Heart left ventricle (tissue), 16 donors: Measurements from ENCODE around the gene KCND3. TPM values are rescaled to one million over a fixed set of nuclear protein-coding genes. Genes with fewer than 3 reads are reported as not detected.

Source experiments
- ATAC-seq, 4 donors: fragments of 200-7000 bp; cut with Tn5 transposase; one replicate each; pipeline ENCODE4 v1.9.1; 2020 to 2022; ENCODE audit warnings: moderate library complexity in 4 of 4, mild to moderate bottlenecking in 3 of 4, moderate number of reproducible peaks in 1 of 4
- DNase-seq, 5 donors: peaks; one replicate each; pipeline ENCODE4 v3.0.0-alpha.2; 2020
- H3K27ac ChIP-seq, 12 donors: fragments of 200-600 bp; sonication (generic) in 4 of 12; one replicate each; pipeline versions ENCODE4 v1.5.0 to v1.8.0; 2016 to 2022; ENCODE audit warnings: mild to moderate bottlenecking in 2 of 12
- H3K27me3 ChIP-seq, 9 donors: fragments of 200-600 bp; sonication (generic) in 2 of 9; one replicate each; pipeline versions ENCODE4 v1.5.1 to v1.8.0; 2016 to 2022; ENCODE audit warnings: mild to moderate bottlenecking in 3 of 9
- H3K36me3 ChIP-seq, 9 donors: fragments of 200-600 bp; sonication (generic) in 2 of 9; one replicate each; pipeline versions ENCODE4 v1.5.0 to v1.8.0; 2018 to 2022; ENCODE audit warnings: mild to moderate bottlenecking in 2 of 9
- H3K4me1 ChIP-seq, 12 donors: fragments of 200-600 bp; sonication (generic) in 4 of 12; one replicate each; pipeline versions ENCODE4 v1.5.0 to v1.8.0; 2016 to 2022; ENCODE audit warnings: mild to moderate bottlenecking in 3 of 12
- H3K4me3 ChIP-seq, 12 donors: fragments of 200-600 bp; sonication (generic) in 4 of 12; one replicate each; pipeline versions ENCODE4 v1.5.0 to v1.8.0; 2017 to 2022; ENCODE audit warnings: mild to moderate bottlenecking in 9 of 12, moderate library complexity in 4 of 12
- H3K9me3 ChIP-seq, 12 donors: fragments of 200-600 bp; sonication (generic) in 4 of 12; one replicate each; pipeline versions ENCODE4 v1.5.0 to v1.8.0; 2016 to 2022; ENCODE audit warnings: mild to moderate bottlenecking in 1 of 12
- CTCF ChIP-seq, 12 donors: fragments of 200-600 bp; sonication (generic) in 4 of 12; IDR thresholded peaks; one replicate each; pipeline versions ENCODE4 v1.5.0 to v1.8.0; 2018 to 2022; ENCODE audit warnings: antibody characterized with exemption in 12 of 12, mild to moderate bottlenecking in 5 of 12
- POLR2A ChIP-seq, 2 donors: fragments of 450-650 bp; IDR thresholded peaks; one replicate each; pipeline ENCODE4 v1.6.1; 2017; ENCODE audit warnings: antibody characterized with exemption in 2 of 2, mild to moderate bottlenecking in 2 of 2, moderate library complexity in 2 of 2
- WGBS, 4 donors: extraction: QIAGEN DNeasy Blood & Tissue Kit in 2 of 4; methylation state at CpG; one replicate each; pipeline versions ENCODE4 v1.1.5 to v1.1.7; 2013 to 2018; 5-methylcytosine and 5-hydroxymethylcytosine counted together
- intact Hi-C, 10 donors: fragments of 100-400 bp; cut with DNase I; formaldehyde crosslinking; loops; one replicate each; pipeline versions ENCODE4 v1.11.1 to v1.14.2; 2022
- polyA plus RNA-seq, 2 donors: library from polyadenylated mRNA; stranded (reverse); fragments of 200-250 nt; gene quantifications; one replicate each; pipeline ENCODE4 v1.2.3, GENCODE V29; 2013
- total RNA-seq, 9 donors: library from RNA; depleted of rRNA in 2 of 9; stranded (reverse); fragments of >200 nt in 2 of 9; fragmentation: NEBNext Ultra II Directional in 3 of 9; extraction: Animal tissue kit (Norgen Biotek cat#: 25700) in 3 of 9; gene quantifications; one replicate each; pipeline versions ENCODE4 v1.1.0 to v1.2.4, GENCODE V29; 2016 to 2023
- donor health status: ischemic (EF 13 %, LVEDD 7.1; RV severe dilation, severe dysfunction).
- donor health status: healthy with polysubstance abuse.
- donor health status: DM: no; HTN: yes; CAD: no.
- donor health status: DM: no; HTN: no; CAD: no.
- donor health status: ischemic (EF 25% LVEDD 6.9; RV normal size, moderate dysfunction).
- donor health status: ischemic (EF 25% LVEDD 5.7; RV mildly dilated, moderate dysfunction).
- donor health status: healthy.
- donor health status: DM: yes; HTN: yes; CAD: no.
- donor health status: ischemic (EF 35%, LVEDD 5.7; RV mildly dilated, moderate dysfunction).
- donor health status: nonischemic (EF 11% LVEDD 7.7; RV severe dilation, severe dysfunction).
- donor health status: DM: yes; HTN: yes; CAD: no.
- donor health status: PGD.
- donor health status: ischemic (EF 29% LVEDD 5.4; RV normal size, mild dysfunction).
- donor health status: nonischemic (EF 23%, LVEDD 6.1; RV moderate dilation, normal function).

KCND3 gene
- total and polyA plus RNA-seq, 11 donors: 7.2 to 23.0 (median 15.3) TPM

DNA sequence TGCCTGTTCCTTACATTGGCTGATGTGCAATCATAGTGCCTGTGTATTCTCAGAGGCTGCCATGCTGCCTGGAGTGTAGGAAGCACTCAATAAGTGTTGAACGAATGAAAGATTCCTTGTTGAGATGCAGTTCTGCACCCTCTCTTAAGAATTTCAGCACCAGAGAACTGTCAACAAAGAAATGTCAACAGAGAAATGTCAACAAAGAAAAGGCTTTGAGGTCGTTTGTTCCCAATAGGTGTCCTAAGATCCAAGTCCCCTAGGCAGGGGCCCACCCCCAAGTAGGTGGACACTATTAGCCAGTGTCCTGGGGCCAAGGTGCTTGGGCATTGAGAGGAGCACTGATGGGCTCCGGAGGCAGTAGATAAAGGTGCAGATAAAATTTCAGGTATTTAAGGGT lies 12.6 kb downstream of the KCND3 start:
- intact Hi-C loops: no loop called here
- DNase-seq (no peak), ATAC-seq (no peak)
- Histone ChIP-seq H3K27ac (no peak overlapping the region), H3K4me3 (no peak overlapping the region), H3K4me1 (peaks cover 0 to 46% (median 15%) of the 10 kb centered on the region in 12 donors), H3K27me3 (peaks cover 0 to 8% (median 0%) of the 10 kb centered on the region in 9 donors), H3K9me3 (no peaks in the 10 kb centered on the region), H3K36me3 (peaks cover 0 to 12% (median 5%) of the 10 kb centered on the region in 9 donors)
- TF ChIP-seq CTCF (IDR thresholded peaks at IDR 0.05): no peak
- no peak for TF ChIP-seq POLR2A (IDR thresholded peaks at IDR 0.05)
- WGBS, 4 donors: 23 to 29% (median 26%) methylated on average over 3 of the region's 3 CpGs

DNA sequence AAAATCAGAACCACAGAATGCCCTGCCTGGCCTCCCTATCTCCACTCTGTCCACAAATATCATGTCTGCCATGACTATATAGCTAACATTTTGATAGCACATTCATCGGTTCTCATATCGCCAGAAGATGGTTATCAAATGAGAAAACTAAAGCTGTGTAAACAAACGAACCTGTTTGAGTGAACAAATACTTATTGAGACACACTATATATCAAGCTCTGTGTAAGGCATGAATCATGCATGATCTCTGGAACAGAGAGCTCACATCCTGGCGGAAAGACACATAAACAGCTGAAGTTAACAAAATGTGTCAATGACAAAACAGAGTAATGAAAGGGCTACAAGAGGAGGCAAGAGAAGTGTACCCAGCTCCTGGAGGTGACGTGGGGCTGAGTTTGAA lies 13.1 kb downstream of the KCND3 start:
- ATAC-seq (no peak), DNase-seq (no peak)
- WGBS, 4 donors: 59 to 66% (median 65%) methylated on average over 5 of the region's 5 CpGs
- Histone ChIP-seq H3K36me3 (peaks cover 0 to 7% (median 0%) of the 10 kb centered on the region in 9 donors), H3K27me3 (peaks cover 0 to 8% (median 0%) of the 10 kb centered on the region in 9 donors), H3K4me1 (peaks cover 0 to 46% (median 15%) of the 10 kb centered on the region in 12 donors), H3K4me3 (no peak overlapping the region), H3K9me3 (no peaks in the 10 kb centered on the region), H3K27ac (no peak overlapping the region)
- TF ChIP-seq POLR2A (IDR thresholded peaks at IDR 0.05) (no peak), CTCF (IDR thresholded peaks at IDR 0.05) (no peak)
- intact Hi-C loops: no loop called here

GRCh38 chr1:111973150-111973790 lies 16.2 kb downstream of the KCND3 start:
- ATAC-seq: peak in 1 of 4 donors; percentile 20
- H3K4me1 ChIP-seq: peaks cover 0 to 27% (median 11%) of the 10 kb centered on the region in 12 donors
- WGBS, 4 donors: 38 to 55% (median 51%) methylated on average over 3 of the region's 3 CpGs

More at GRCh38 chr1:111973150-111973790, 16.2 kb downstream of the KCND3 start:
- no peak overlapping the region for H3K4me3 ChIP-seq
- TF ChIP-seq POLR2A (IDR thresholded peaks at IDR 0.05) (no peak), CTCF (IDR thresholded peaks at IDR 0.05) (no peak)
- peaks cover 0 to 3% (median 0%) of the 10 kb centered on the region in 9 donors for H3K36me3 ChIP-seq
- no peak for DNase-seq
- no peaks in the 10 kb centered on the region for H3K9me3 ChIP-seq
- no peak overlapping the region for H3K27ac ChIP-seq
- intact Hi-C loops: no loop called here
- H3K27me3 ChIP-seq: peaks cover 0 to 8% (median 0%) of the 10 kb centered on the region in 9 donors
